OCI-LY7 (cell line): Measurements from ENCODE around the gene CDH23.

Source experiments
- EZH2phosphoT487 ChIP-seq: fragments of 200-600 bp; sonication (generic); IDR thresholded peaks from 2 replicates; pipeline ENCODE4 v1.6.1; 2018; ENCODE audit warnings: low read depth, borderline replicate concordance, mild to moderate bottlenecking, mixed run types, antibody characterized with exemption, low read length, moderate library complexity, mixed read lengths
- TF ChIP-seq, protein P1 (sequence below): fragments of 200-600 bp; sonication (generic); conservative IDR thresholded peaks from 2 replicates; pipeline ENCODE4 v1.5.1; 2014; ENCODE audit warnings: mild to moderate bottlenecking, antibody characterized with exemption, low read length, moderate library complexity, mixed read lengths

DNA sequence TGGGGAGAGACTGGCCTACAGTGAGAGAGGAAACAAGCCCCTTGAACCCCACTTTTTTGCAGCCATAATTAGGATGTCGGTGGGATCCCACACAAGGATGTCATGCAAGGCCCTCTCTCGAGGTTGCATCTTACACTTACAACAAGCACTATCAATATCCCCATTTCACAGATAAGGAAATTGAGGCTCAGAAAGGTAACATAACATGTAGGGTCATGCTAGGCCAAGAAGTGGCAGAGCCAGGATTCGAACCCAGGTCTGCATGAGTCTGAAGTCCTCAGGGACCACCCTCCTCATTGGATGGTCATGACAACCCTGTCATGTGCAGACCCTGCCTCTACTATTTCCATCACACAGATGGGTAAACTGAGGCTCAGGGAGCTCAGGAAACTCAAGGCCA, 199.4 kb downstream of the CDH23 start:
- TF ChIP-seq, protein P1, sequence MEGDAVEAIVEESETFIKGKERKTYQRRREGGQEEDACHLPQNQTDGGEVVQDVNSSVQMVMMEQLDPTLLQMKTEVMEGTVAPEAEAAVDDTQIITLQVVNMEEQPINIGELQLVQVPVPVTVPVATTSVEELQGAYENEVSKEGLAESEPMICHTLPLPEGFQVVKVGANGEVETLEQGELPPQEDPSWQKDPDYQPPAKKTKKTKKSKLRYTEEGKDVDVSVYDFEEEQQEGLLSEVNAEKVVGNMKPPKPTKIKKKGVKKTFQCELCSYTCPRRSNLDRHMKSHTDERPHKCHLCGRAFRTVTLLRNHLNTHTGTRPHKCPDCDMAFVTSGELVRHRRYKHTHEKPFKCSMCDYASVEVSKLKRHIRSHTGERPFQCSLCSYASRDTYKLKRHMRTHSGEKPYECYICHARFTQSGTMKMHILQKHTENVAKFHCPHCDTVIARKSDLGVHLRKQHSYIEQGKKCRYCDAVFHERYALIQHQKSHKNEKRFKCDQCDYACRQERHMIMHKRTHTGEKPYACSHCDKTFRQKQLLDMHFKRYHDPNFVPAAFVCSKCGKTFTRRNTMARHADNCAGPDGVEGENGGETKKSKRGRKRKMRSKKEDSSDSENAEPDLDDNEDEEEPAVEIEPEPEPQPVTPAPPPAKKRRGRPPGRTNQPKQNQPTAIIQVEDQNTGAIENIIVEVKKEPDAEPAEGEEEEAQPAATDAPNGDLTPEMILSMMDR = no peak
- no peak for TF ChIP-seq EZH2phosphoT487
